ENCODE measurements around the gene OGFRL1.

OGFRL1 gene

GRCh38 chr6:71287926-71288227 lies 734 bp upstream of the OGFRL1 start:
- no peak for FAIRE-seq

- FAIRE-seq = no peak
These were observed 609 bp downstream of the OGFRL1 start for GRCh38 chr6:71289039-71289801.

GRCh38 chr6:71289802-71290175 lies 1.2 kb downstream of the OGFRL1 start:
- FAIRE-seq = no peak

GRCh38 chr6:71290611-71291010 lies 2.0 kb downstream of the OGFRL1 start:
- no peak for FAIRE-seq

- FAIRE-seq = no peak
These were observed 3.4 kb downstream of the OGFRL1 start for GRCh38 chr6:71292001-71292400.

- no peak for FAIRE-seq
These were observed 5.5 kb downstream of the OGFRL1 start for GRCh38 chr6:71294121-71294523.

- FAIRE-seq = no peak
These were observed 9.8 kb downstream of the OGFRL1 start for GRCh38 chr6:71298459-71298858.

GRCh38 chr6:71299541-71300470 lies 11.2 kb downstream of the OGFRL1 start:
- FAIRE-seq = no peak

GRCh38 chr6:71300561-71301168 lies 12.1 kb downstream of the OGFRL1 start:
- no peak for FAIRE-seq

GRCh38 chr6:71301546-71301945 lies 12.9 kb downstream of the OGFRL1 start:
- FAIRE-seq = no peak

- no peak for FAIRE-seq
These were observed 21.0 kb downstream of the OGFRL1 start for GRCh38 chr6:71309656-71310055.

- no peak for FAIRE-seq
These were observed 21.6 kb downstream of the OGFRL1 start for GRCh38 chr6:71310261-71310660.

- no peak for FAIRE-seq
These were observed 23.5 kb downstream of the OGFRL1 start for GRCh38 chr6:71312089-71312488.

- FAIRE-seq = no peak
These were observed 28.8 kb downstream of the OGFRL1 start for GRCh38 chr6:71317441-71317840.

GRCh38 chr6:71320041-71320440 lies 31.4 kb downstream of the OGFRL1 start:
- no peak for FAIRE-seq

GRCh38 chr6:71321314-71321713 lies 32.7 kb downstream of the OGFRL1 start:
- FAIRE-seq = no peak

- FAIRE-seq = no peak
These were observed 35.7 kb downstream of the OGFRL1 start for GRCh38 chr6:71324194-71324785.

- FAIRE-seq = no peak
These were observed 38.0 kb downstream of the OGFRL1 start for GRCh38 chr6:71326611-71327010.

GRCh38 chr6:71330501-71330900 lies 41.9 kb downstream of the OGFRL1 start:
- no peak for FAIRE-seq

GRCh38 chr6:71332012-71332411 lies 43.4 kb downstream of the OGFRL1 start:
- FAIRE-seq = no peak

GRCh38 chr6:71333050-71333449 lies 44.4 kb downstream of the OGFRL1 start:
- no peak for FAIRE-seq

- no peak for FAIRE-seq
These were observed 45.1 kb downstream of the OGFRL1 start for GRCh38 chr6:71333697-71334096.

- FAIRE-seq = no peak
These were observed 46.2 kb downstream of the OGFRL1 start for GRCh38 chr6:71334768-71335167.
